Panc1 (cell line): ENCODE measurements around the gene EDN2.

Experiments used
- CTCF ChIP-seq: fragments of 450-650 bp; IDR thresholded peaks from 2 replicates; pipeline ENCODE4 v1.5.1; 2017; ENCODE audit warnings: mild to moderate bottlenecking
- POLR2AphosphoS5 ChIP-seq: IDR thresholded peaks from 2 replicates; pipeline ENCODE4 v1.6.1; 2012; ENCODE audit warnings: mild to moderate bottlenecking, low read depth, low read length, moderate library complexity
- REST ChIP-seq, 2 experiments: IDR thresholded peaks; 2 replicates each; pipeline ENCODE4 v1.6.1; 2011 to 2012; ENCODE audit warnings: low read depth in 2 of 2, control low read depth in 1 of 2, low read length in 1 of 2, mild to moderate bottlenecking in 1 of 2, moderate library complexity in 1 of 2; ENCODE audit not compliant: insufficient read depth in 1 of 2
- SIN3A ChIP-seq: IDR thresholded peaks from 2 replicates; pipeline ENCODE4 v1.6.1; 2012; ENCODE audit warnings: low read depth, mild to moderate bottlenecking, low read length, moderate library complexity, borderline replicate concordance; ENCODE audit not compliant: insufficient read depth
- TCF7L2 ChIP-seq: IDR thresholded peaks from 2 replicates; pipeline ENCODE4 v1.6.1; 2011; ENCODE audit warnings: mild to moderate bottlenecking, low read depth, low read length, inconsistent platforms

GRCh38 chr1:41501581-41501980 is 17.1 kb upstream of the EDN2 start:
- no peak for TF ChIP-seq CTCF
- TF ChIP-seq SIN3A: no peak
- TF ChIP-seq POLR2AphosphoS5: no peak
- no peak for TF ChIP-seq REST (IDR thresholded peaks at IDR 0.05; ENCODE audit: insufficient read depth in 1 of 2, low read depth in 2 of 2, low read length in 1 of 2)
- TF ChIP-seq TCF7L2: no peak
